ENCODE results near the gene RUNX2.
"Not testable (repeated sequence)": the region's sequence is repeated elsewhere in the genome, so short reads cannot be mapped to it uniquely, and the experiment has no call there.

The RUNX2 gene

GRCh38 chr6:45668705-45669104 is 340.6 kb downstream of the RUNX2 start:
- Histone ChIP-seq H3K4me1 (ENCODE audit: control insufficient read depth, insufficient read depth, low read length) (peaks cover 4% of the 10 kb centered on the region; the same call in 1 of the 2 replicates), H3K36me3 (ENCODE audit: control insufficient read depth, insufficient read depth, low read length) (no peaks in the 10 kb centered on the region), H3K4me3 (ENCODE audit: low read length) (no peak overlapping the region), H3K9me3 (ENCODE audit: control insufficient read depth, insufficient read depth, low read length) (no peaks in the 10 kb centered on the region), H3K27ac (ENCODE audit: low read length) (no peak overlapping the region), H3K27me3 (ENCODE audit: control insufficient read depth, insufficient read depth, low read length) (peaks cover 8% of the 10 kb centered on the region; the same call in 1 of the 2 replicates)
- WGBS (ENCODE audit: insufficient coverage, insufficient read length): no CpG with 5 or more reads among the region's 9 CpGs
- no peak for DNase-seq (ENCODE audit: low read depth, low spot score)

GRCh38 chr6:45673167-45673566 is 345.0 kb downstream of the RUNX2 start:
- not testable (repeated sequence) for H3K4me1 ChIP-seq (ENCODE audit: control insufficient read depth, insufficient read depth, low read length); H3K27ac ChIP-seq (ENCODE audit: low read length); H3K9me3 ChIP-seq (ENCODE audit: control insufficient read depth, insufficient read depth, low read length); DNase-seq (ENCODE audit: low read depth, low spot score); H3K27me3 ChIP-seq (ENCODE audit: control insufficient read depth, insufficient read depth, low read length); H3K4me3 ChIP-seq (ENCODE audit: low read length); H3K36me3 ChIP-seq (ENCODE audit: control insufficient read depth, insufficient read depth, low read length)
- WGBS (ENCODE audit: insufficient coverage, insufficient read length): no CpG with 5 or more reads among the region's 6 CpGs

GRCh38 chr6:45675166-45675565 is 347.0 kb downstream of the RUNX2 start:
- no CpG with 5 or more reads among the region's 14 CpGs for WGBS (ENCODE audit: insufficient coverage, insufficient read length)
- not testable (repeated sequence) for H3K4me3 ChIP-seq (ENCODE audit: low read length); H3K4me1 ChIP-seq (ENCODE audit: control insufficient read depth, insufficient read depth, low read length); H3K27me3 ChIP-seq (ENCODE audit: control insufficient read depth, insufficient read depth, low read length); DNase-seq (ENCODE audit: low read depth, low spot score); H3K27ac ChIP-seq (ENCODE audit: low read length); H3K9me3 ChIP-seq (ENCODE audit: control insufficient read depth, insufficient read depth, low read length); H3K36me3 ChIP-seq (ENCODE audit: control insufficient read depth, insufficient read depth, low read length)

GRCh38 chr6:45675634-45676033 is 347.5 kb downstream of the RUNX2 start:
- Histone ChIP-seq H3K4me1 (ENCODE audit: control insufficient read depth, insufficient read depth, low read length) (peaks cover 1% of the 10 kb centered on the region; the same call in 1 of the 2 replicates), H3K27ac (ENCODE audit: low read length) (no peak overlapping the region), H3K4me3 (ENCODE audit: low read length) (no peak overlapping the region), H3K27me3 (ENCODE audit: control insufficient read depth, insufficient read depth, low read length) (no peaks in the 10 kb centered on the region), H3K36me3 (ENCODE audit: control insufficient read depth, insufficient read depth, low read length) (no peaks in the 10 kb centered on the region), H3K9me3 (ENCODE audit: control insufficient read depth, insufficient read depth, low read length) (no peaks in the 10 kb centered on the region)
- no CpG with 5 or more reads among the region's 11 CpGs for WGBS (ENCODE audit: insufficient coverage, insufficient read length)
- no peak for DNase-seq (ENCODE audit: low read depth, low spot score)

- no peaks in the 10 kb centered on the region for H3K27me3 ChIP-seq (ENCODE audit: control insufficient read depth, insufficient read depth, low read length)
- WGBS (ENCODE audit: insufficient coverage, insufficient read length): no CpG with 5 or more reads among the region's 10 CpGs
- H3K9me3 ChIP-seq (ENCODE audit: control insufficient read depth, insufficient read depth, low read length): no peaks in the 10 kb centered on the region
- DNase-seq (ENCODE audit: low read depth, low spot score): no peak
- no peak overlapping the region for H3K27ac ChIP-seq (ENCODE audit: low read length)
- no peaks in the 10 kb centered on the region for H3K36me3 ChIP-seq (ENCODE audit: control insufficient read depth, insufficient read depth, low read length)
- peaks cover 1% of the 10 kb centered on the region; the same call in 1 of the 2 replicates for H3K4me1 ChIP-seq (ENCODE audit: control insufficient read depth, insufficient read depth, low read length)
- no peak overlapping the region for H3K4me3 ChIP-seq (ENCODE audit: low read length)
Measured at GRCh38 chr6:45676380-45676779, 348.2 kb downstream of the RUNX2 start.

GRCh38 chr6:45677381-45678284 is 349.5 kb downstream of the RUNX2 start:
- Histone ChIP-seq H3K9me3 (ENCODE audit: control insufficient read depth, insufficient read depth, low read length) (no peaks in the 10 kb centered on the region), H3K4me3 (ENCODE audit: low read length) (no peak overlapping the region), H3K27ac (ENCODE audit: low read length) (no peak overlapping the region), H3K27me3 (ENCODE audit: control insufficient read depth, insufficient read depth, low read length) (no peaks in the 10 kb centered on the region), H3K36me3 (ENCODE audit: control insufficient read depth, insufficient read depth, low read length) (no peaks in the 10 kb centered on the region), H3K4me1 (ENCODE audit: control insufficient read depth, insufficient read depth, low read length) (peaks cover 1% of the 10 kb centered on the region; the same call in 1 of the 2 replicates)
- no CpG with 5 or more reads among the region's 14 CpGs for WGBS (ENCODE audit: insufficient coverage, insufficient read length)
- DNase-seq (ENCODE audit: low read depth, low spot score): no peak

- H3K36me3 ChIP-seq (ENCODE audit: control insufficient read depth, insufficient read depth, low read length): no peaks in the 10 kb centered on the region
- H3K4me1 ChIP-seq (ENCODE audit: control insufficient read depth, insufficient read depth, low read length): peaks cover 1% of the 10 kb centered on the region; the same call in 1 of the 2 replicates
- no CpG with 5 or more reads among the region's 5 CpGs for WGBS (ENCODE audit: insufficient coverage, insufficient read length)
- no peak overlapping the region for H3K27ac ChIP-seq (ENCODE audit: low read length)
- H3K9me3 ChIP-seq (ENCODE audit: control insufficient read depth, insufficient read depth, low read length): no peaks in the 10 kb centered on the region
- no peak for DNase-seq (ENCODE audit: low read depth, low spot score)
- H3K4me3 ChIP-seq (ENCODE audit: low read length): no peak overlapping the region
- H3K27me3 ChIP-seq (ENCODE audit: control insufficient read depth, insufficient read depth, low read length): no peaks in the 10 kb centered on the region
Measured at GRCh38 chr6:45678285-45678607, 350.1 kb downstream of the RUNX2 start.

GRCh38 chr6:45679163-45679562 is 351.0 kb downstream of the RUNX2 start:
- Histone ChIP-seq H3K27me3 (ENCODE audit: control insufficient read depth, insufficient read depth, low read length) (no peaks in the 10 kb centered on the region), H3K27ac (ENCODE audit: low read length) (no peak overlapping the region), H3K9me3 (ENCODE audit: control insufficient read depth, insufficient read depth, low read length) (no peaks in the 10 kb centered on the region), H3K36me3 (ENCODE audit: control insufficient read depth, insufficient read depth, low read length) (no peaks in the 10 kb centered on the region), H3K4me1 (ENCODE audit: control insufficient read depth, insufficient read depth, low read length) (peaks cover 1% of the 10 kb centered on the region; the same call in 1 of the 2 replicates), H3K4me3 (ENCODE audit: low read length) (no peak overlapping the region)
- no CpG with 5 or more reads among the region's 5 CpGs for WGBS (ENCODE audit: insufficient coverage, insufficient read length)
- DNase-seq (ENCODE audit: low read depth, low spot score): no peak

GRCh38 chr6:45679631-45680030 is 351.5 kb downstream of the RUNX2 start:
- H3K27ac ChIP-seq (ENCODE audit: low read length): no peak overlapping the region
- H3K9me3 ChIP-seq (ENCODE audit: control insufficient read depth, insufficient read depth, low read length): no peaks in the 10 kb centered on the region
- H3K27me3 ChIP-seq (ENCODE audit: control insufficient read depth, insufficient read depth, low read length): no peaks in the 10 kb centered on the region
- no CpG with 5 or more reads among the region's 2 CpGs for WGBS (ENCODE audit: insufficient coverage, insufficient read length)
- H3K36me3 ChIP-seq (ENCODE audit: control insufficient read depth, insufficient read depth, low read length): no peaks in the 10 kb centered on the region
- no peak for DNase-seq (ENCODE audit: low read depth, low spot score)
- no peak overlapping the region for H3K4me3 ChIP-seq (ENCODE audit: low read length)
- peaks cover 1% of the 10 kb centered on the region; the same call in 1 of the 2 replicates for H3K4me1 ChIP-seq (ENCODE audit: control insufficient read depth, insufficient read depth, low read length)

- no peaks in the 10 kb centered on the region for H3K27me3 ChIP-seq (ENCODE audit: control insufficient read depth, insufficient read depth, low read length)
- H3K9me3 ChIP-seq (ENCODE audit: control insufficient read depth, insufficient read depth, low read length): no peaks in the 10 kb centered on the region
- no peak overlapping the region for H3K4me3 ChIP-seq (ENCODE audit: low read length)
- H3K36me3 ChIP-seq (ENCODE audit: control insufficient read depth, insufficient read depth, low read length): no peaks in the 10 kb centered on the region
- WGBS (ENCODE audit: insufficient coverage, insufficient read length): no CpG with 5 or more reads among the region's 4 CpGs
- H3K27ac ChIP-seq (ENCODE audit: low read length): no peak overlapping the region
- no peak for DNase-seq (ENCODE audit: low read depth, low spot score)
- no peaks in the 10 kb centered on the region for H3K4me1 ChIP-seq (ENCODE audit: control insufficient read depth, insufficient read depth, low read length)
Measured at GRCh38 chr6:45681860-45682511, 353.9 kb downstream of the RUNX2 start.

Data from iPS DF 6.9 (cell line).